Caki2 (cell line): ENCODE data around the gene PHACTR3. TPM values are rescaled to one million over a fixed set of nuclear protein-coding genes. Genes with fewer than 3 reads are reported as not detected.
"Not testable (repeated sequence)": the region's sequence is repeated elsewhere in the genome, so short reads cannot be mapped to it uniquely, and the experiment has no call there.

Source experiments
- DNase-seq: peaks from one replicate; pipeline ENCODE4 v3.0.0-alpha.2; 2015; ENCODE audit warnings: low read depth
- in situ Hi-C: cut with HindIII; loops from 2 replicates; pipeline ENCODE4 v1.10.0; 2016; ENCODE audit warnings: low sequenced_read_pairs, low pct_unique_long_range_greater_than_20kb, mixed read lengths
- total RNA-seq: library from RNA; depleted of rRNA; stranded (reverse); fragments of >200 nt; shearing (Covaris generic); gene quantifications from 2 replicates; pipeline ENCODE4 v1.2.3, GENCODE V29; 2014; ENCODE audit warnings: low replicate concordance

Gene PHACTR3
- total RNA-seq, 1 experiment from 2014 or later: not detected

DNA sequence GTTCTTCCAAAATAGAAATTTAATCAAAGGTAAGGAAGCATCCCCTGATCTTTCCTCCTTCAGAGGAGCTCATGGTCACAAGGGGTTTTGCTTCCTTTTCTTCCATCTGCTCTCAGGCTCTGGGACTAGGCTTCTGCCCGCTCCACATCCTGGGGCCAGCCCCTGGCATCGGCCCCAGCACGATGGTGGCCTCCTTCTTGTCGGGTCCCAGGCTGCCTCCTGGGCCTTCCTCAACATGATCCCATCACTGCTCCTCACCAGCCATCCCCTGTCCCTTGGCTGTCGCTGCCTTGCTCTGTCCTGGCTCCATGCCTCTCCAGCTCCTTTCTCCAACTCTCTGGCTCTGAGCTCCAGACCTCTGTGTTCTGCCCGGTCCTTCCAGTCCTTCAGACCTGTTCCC lies 4.1 kb downstream of the PHACTR3 start:
- in situ Hi-C loops: no loop called here
- DNase-seq: no peak

DNA sequence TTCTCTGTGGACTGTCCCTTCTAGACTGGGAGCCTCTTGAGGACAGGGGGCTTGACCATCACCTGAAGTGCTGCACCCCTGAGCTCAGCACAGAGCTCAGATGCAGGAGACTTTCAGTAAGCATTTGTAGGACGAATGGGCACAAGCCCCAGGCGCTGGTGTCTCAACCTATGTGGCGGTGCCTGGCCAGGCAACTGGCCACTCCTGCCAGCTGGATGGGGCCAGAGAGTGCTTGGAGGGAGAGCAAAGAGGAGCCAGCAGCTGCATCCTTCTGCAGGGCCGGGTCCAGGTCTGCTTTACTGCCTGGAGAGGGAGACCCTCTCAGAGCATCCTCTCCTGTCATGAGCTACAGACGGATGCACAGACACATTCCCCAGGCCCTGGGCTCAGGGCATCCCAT lies 4.5 kb downstream of the PHACTR3 start:
- in situ Hi-C loops: no loop called here
- no peak for DNase-seq

DNA sequence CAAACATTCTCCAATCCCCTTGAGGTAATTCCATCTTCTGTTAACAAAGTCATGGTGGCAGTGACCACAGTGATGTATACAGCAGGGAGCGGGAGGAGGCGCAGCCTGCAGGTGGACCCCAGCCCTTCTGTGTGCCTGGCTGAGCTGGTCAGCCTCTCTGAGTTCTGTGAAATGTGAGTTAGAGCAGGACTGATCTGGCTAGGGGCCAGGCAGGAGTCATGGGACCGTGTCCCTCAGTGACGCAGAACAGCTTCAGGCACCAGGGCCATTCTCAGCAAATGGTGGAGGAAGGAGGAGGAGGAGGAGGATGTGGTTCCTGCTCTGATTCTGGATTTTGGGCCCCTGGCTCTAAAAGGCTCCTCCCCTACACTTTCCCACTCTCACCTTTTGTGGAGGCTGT lies 6.9 kb downstream of the PHACTR3 start:
- DNase-seq: no peak
- in situ Hi-C loops: no loop called here

DNA sequence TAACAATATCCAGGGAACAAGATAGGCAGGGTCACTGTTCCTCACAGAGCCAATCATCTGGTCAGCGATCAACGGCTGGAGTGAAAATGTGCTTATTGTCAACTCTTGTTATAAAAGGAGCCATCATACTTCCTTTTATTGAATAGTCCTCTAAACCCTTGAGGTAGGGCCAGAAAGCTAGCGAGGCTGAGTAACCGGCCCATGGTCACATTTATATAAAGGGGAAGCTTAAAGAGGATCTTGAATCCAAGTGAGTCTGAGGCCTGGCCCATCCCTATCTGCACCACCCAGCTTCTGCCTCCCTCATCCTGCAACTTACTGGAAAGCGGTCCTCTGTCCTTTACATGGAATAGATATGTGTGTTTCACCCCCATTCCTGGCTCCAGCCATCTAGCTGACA lies 9.5 kb downstream of the PHACTR3 start:
- in situ Hi-C loops: no loop called here

DNA sequence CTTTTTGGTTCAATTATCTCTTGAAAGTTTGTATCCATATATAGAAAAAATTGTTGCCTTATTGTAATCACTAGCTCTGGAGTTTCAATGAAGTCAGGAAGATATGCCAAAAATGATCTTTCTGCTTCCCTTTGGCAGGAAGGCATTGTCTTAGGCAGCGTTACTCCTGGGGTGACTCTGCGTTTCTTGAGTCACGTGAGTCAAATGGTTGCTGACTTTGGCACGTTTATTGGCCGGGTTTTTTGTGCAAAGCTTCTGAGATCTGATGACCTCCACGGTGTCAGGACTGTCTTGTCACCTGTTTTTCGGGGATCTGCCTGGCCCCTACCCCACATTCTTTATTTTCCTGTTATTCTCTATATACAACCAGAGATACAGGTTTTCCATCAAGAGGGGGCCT lies 10.4 kb downstream of the PHACTR3 start:
- no peak for DNase-seq
- in situ Hi-C loops: no loop called here

More for the DNA sequence above, 9.5 kb downstream of the PHACTR3 start:
- DNase-seq: no peak

DNA sequence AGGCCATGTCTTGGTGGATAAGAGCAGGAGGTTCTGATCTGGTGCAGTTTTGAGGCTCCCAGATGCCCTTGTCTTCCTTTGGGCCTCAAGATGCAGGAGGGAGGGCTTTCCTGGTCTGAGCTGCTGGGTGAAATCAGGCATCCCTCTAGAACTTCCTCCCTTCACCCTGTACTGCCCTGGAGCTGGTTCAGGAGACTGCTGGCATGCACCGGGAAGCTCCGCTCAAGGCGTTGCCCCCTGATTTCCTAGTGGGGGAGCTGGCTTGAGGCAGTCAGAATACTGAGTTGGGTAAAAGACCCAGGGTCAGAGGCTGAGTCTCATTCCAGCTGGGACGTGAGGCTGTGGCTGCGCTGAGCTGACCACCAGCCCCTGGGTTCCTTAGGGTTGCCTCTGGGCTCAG lies 12.0 kb downstream of the PHACTR3 start:
- DNase-seq: no peak
- in situ Hi-C loops: no loop called here

DNA sequence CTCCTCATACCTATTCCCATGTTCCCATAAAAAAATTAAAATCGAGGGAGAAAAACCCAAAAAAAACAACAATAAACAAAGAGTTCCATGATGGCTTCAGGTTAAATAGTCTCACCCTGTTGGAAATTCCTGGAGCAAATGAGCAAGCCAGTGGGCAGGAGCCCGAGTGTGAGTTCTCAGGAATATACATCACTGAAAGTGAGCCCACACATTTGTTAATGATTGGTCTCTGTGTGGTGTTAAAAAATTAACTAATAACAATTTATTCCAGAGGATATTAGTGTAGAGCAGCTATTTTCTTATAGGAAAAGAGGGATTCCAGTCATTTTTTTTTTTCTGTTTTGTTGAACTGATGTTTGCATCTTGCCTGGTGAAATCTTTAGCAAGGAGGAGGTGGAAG lies 12.9 kb downstream of the PHACTR3 start:
- in situ Hi-C loops: no loop called here
- no peak for DNase-seq

DNA sequence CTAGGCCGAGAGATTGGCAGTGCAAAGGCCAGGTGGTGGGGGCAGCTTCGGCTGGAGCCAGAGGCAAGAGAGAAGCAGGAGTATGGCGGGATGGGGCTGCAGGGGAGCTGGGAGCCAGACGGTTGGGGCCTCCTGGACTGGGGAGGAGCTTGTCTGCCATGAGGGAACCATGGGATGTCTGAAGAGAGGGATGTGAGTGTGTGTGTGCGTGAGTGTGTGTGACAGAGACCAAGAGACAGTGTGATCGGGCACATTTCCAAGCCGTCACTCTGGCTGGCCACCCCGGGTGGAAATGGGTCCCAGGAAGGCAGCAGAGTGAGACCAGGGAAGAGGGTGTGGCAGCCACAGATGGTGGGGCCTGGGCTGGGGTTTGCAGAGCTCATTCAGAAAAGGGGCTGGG lies 13.8 kb downstream of the PHACTR3 start:
- in situ Hi-C loops: no loop called here
- peak; percentile 9 for DNase-seq

DNA sequence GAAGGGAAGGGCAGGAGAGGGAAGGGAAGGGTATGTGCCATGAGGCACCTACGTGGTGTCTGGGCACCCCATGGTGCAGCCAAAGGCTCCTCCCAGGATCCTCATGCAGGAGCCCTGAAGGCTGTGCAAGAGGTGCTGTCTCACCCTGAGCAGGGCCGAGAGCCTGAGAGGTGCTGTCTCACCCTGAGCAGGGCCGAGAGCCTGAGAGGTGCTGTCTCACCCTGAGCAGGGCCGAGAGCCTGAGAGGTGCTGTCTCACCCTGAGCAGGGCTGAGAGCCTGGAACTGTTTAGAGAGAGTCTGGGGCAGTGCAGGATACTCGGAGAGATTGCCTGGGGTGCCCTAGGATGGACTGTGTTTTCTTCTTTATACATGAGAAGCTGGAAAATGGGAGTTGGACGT lies 14.2 kb downstream of the PHACTR3 start:
- in situ Hi-C loops, DNase-seq: not testable (repeated sequence)

DNA sequence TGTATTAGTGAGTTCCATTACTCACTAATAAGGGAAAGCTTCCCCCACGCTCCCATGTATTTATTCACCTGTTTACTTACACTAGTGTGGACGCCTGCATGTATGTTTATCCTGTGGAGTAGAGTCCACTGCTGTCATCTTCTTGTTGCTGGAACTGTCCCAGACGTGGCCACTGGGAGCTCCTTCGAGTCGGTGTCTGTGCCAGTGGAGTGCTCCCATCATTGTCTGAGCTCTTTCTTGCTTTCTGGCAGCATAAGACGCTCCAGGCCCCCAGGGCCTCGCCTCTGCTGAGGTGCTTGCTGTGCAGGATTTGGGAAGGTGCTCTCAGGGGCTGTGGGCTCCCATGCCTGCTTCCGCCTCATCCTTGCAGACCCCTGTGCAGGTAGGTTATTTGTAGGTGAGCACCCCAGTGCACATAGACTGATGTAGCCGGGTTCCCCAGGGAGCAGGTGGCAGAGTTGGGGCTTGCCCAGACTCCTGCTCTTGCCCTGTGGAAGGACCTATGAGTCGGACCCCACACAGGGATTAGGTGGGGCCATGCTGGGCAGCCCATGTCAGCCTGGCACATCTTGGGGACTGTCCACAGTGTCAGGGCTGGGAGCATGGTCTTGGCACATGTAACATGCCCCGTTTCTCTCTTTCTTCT lies 16.6 kb downstream of the PHACTR3 start:
- in situ Hi-C loops: no loop called here
- DNase-seq: no peak

DNA sequence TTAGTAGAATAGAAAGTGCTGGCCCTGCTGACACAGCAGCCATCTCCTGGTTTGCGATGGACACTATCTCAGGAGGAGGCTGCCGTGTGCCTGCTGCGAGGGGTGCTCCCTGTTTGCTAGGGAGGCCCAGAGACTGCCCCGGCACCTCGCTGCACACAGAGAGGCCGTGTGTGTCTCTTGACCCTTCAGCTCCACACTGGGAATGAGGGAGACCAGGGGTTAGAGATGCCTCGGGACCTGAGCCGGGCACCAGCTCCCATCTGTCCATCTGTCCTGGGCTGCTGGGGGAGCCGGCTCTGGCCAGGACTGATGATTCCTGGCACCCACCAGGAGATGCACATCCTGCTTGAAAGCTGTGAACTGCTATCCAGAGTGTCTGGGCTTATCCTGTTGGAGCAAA lies 18.2 kb downstream of the PHACTR3 start:
- in situ Hi-C loops: no loop called here
- no peak for DNase-seq

DNA sequence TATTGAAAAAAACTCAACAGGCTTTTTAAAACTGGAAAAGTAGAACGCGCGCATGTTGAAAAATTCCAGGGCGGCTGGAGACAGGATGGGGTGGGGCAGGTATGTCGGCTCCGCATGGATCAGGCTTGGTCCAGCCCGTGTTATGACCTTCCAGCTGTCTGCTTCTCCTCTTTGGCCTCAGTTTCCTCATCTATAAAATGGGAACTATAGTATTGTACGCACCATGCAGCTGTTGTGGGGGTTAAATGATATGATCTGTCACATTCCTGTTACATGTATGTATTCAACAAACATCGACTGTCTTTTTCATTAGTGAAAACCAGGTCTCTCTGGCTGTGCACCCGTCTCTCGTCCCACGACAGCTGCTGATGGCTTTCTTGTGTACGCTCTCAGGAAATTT lies 18.8 kb downstream of the PHACTR3 start:
- DNase-seq: no peak
- in situ Hi-C loops: no loop called here

DNA sequence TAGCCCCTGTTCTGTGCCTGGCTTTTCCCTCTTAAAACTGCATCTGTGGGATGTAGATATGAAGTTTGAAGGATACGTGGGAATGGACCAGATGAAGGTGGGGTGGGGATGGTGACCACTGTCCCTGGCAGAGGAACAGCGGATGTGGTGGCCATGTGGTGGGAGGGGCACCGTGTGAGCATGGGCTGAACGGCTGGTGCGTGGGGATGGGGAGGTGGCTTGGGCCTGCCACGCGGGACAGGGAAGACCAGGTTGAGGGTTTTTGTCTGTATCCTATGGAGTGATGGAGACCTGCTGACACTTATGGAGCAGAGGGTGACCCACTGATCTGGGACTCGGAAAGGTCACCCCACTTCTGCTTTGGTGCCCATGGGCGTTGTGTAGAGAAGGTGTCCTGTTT lies 19.2 kb downstream of the PHACTR3 start:
- DNase-seq: no peak
- in situ Hi-C loops: no loop called here

DNA sequence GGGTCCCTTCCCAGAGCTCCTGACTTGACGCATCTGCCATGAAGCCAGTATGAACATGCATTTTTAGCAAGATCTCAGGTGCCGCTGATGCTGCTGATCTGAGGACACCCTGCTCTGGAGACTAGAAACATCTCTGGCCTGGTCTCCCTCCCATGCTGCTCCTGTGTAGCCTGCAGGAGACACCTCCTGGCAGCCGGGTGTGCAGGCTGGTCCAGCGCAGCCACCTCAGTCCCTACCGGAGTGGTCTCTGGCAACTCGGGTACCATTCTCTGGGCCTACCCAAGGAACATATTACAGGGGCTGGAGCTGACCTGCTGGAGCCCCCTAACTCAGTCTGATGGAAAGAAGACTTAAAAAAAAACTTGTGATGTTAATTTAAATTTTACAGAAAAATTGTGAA lies 20.1 kb downstream of the PHACTR3 start:
- in situ Hi-C loops: no loop called here
- DNase-seq: no peak

DNA sequence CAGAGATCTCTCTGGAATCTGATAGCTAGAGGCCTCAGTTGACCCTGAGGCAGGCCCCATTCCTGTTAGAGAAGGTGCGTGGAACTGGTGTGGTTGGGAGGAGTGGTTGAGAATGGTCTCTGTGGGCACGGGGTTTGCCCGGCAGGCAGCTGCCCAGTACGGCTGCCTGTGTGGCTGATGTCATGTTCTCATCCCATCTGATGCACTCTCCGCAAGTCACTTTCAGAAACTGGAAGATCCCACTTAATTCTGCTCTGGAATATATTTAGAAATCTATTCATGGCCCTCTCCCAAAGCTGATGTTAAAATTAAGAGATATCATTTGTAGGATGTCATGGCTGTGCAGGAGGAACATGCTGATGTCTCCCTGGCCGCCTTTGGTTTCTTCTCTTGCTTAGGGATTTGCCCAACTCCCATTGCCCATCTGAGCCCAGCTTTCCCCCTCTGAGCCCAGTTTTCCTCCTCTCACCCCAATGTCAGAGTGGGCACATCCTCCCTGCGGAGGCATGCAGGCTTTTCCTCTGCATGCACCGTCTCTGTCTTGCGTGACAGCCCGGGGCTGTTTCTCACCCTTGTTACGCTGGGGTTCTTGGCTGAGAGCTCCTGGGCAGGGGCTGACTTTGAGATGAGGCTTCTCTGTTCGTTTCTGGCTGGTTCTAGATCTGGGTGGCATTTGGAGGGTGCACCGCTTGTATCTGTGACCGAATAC lies 21.0 kb downstream of the PHACTR3 start:
- in situ Hi-C loops: no loop called here

DNA sequence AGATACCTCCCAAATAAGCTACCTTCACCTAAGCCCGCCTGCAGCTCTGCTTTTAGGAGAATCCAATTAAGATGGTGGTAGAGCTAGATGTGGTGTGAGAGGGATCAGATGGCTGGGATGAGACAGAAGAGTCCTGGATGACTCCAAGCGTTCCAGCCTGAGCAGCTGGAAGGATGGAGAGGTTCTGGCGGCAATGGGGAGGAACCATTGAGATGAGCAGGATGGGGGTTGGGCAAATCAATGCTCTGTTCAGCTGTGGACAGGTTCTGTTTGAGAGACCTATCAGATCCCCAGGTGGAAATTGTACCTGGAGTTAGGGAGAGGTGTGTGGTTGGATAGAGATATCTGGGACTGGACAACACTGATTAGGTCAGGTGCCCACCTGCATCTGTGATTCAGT lies 23.0 kb downstream of the PHACTR3 start:
- in situ Hi-C loops: no loop called here
- no peak for DNase-seq

More for the DNA sequence above, 21.0 kb downstream of the PHACTR3 start:
- no peak for DNase-seq

DNA sequence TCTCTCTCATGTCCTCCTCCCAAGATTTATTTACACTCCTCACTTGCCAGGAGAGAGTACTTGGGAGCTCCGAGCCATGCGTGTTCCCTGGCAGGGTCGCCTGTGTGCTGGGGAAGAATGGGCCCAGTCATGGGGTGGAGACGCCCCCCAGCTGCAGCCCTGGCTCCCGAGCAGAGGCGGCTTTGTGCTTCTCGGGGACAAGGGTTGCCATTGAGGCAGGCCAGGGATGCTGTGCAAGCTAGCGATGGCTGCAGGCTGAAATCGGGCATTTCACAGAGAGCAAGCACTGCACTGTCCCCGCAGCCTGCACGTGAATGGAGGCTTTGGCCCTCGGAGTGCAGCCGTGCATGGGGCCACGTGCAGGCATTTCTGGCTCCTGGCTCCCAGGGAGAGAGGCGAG lies 23.8 kb downstream of the PHACTR3 start:
- in situ Hi-C loops: no loop called here
- no peak for DNase-seq

DNA sequence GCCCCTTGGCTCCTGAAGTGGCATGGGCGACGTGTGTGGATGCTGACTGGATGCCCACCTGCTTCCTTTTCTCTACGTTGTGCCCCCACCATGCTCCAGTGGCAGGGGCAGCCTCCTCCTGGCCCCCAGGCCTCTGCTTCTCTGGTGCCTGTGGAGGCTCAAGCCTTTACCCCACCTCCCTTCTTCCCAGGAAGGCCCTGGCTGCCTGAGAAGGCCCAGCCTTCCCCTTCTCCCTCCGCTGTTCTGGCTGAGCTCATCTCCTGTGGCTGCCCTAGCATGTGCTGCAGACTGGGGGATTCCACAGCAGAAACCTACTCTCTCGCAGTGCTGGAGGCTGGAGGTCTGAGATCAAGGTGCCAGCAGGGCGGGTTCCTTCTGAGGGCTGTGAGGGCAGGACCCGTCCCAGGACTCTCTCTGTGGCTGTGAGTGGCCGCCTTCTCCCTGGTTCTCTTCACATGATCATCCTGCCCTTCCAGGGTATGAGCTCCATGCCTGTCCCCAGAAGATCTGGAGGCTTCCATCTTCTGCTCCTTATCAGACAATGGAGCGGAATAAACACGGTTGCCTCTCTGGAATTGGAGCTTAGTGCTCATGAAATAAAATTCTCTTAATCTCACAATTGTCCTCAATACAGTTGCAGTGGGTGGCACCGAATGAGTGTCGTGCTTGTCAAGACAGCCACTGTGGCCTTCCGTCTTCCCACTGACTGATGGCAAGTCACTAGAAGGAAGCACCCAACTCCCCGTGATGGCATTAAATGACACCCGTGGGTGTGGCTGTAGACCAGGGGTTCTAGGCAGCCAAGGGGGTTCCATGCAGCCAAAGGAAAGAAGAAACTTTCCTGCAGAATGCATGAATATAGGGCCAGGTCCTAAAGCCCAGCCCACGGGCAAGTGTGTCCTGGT lies 25.1 kb downstream of the PHACTR3 start:
- DNase-seq: no peak
- in situ Hi-C loops: no loop called here

DNA sequence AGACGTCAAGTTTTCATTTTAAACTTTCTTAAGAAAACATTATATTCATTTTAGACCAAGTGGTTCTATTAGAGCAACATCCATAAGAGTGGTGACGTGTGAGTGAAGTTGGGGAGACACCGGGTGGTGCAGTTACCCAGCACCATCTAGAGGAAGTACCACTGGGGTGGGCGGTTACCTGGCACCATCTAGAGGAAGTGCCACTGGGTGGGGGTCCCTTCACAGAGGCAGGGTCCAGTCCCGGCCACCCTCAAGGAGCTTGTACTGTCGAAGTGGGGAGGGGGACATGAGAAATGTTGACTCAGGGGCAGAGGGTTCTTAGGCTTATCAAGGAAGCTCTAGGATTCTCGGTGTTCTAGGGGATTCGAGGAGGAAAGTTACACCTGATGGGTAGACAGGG lies 26.2 kb downstream of the PHACTR3 start:
- in situ Hi-C loops: no loop called here
- DNase-seq: no peak
